GM21360 (cell line): ENCODE measurements around the gene DLGAP1.

Experiments
- ATAC-seq: cut with Tn5 transposase; IDR thresholded peaks from one replicate; pipeline ENCODE4 v1.9.1; 2021; ENCODE audit warnings: mild to moderate bottlenecking, moderate library complexity; ENCODE audit not compliant: unreplicated experiment

Gene DLGAP1

DNA sequence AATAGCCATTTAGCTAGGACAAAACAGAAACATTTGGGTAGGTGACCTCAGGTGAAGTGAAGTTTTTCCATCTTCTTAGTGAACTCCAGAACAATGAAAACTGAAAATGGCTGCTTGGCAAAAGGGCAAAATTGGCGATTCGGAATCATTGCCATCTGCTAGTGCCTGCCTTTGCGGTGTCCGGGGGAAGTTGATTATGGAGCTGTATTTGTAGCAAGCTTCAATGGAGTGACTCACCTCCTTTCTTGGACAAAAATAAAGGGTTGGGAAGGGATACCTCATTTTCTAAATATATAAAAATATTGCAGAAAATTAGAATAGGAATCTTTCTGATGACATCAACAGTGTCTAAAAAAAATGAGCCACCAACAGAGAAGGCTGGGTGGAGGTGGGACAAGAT is 544.6 kb downstream of the DLGAP1 start:
- ATAC-seq = no peak

- ATAC-seq = no peak
Observed at GRCh38 chr18:3907955-3908354, 547.2 kb downstream of the DLGAP1 start.

DNA sequence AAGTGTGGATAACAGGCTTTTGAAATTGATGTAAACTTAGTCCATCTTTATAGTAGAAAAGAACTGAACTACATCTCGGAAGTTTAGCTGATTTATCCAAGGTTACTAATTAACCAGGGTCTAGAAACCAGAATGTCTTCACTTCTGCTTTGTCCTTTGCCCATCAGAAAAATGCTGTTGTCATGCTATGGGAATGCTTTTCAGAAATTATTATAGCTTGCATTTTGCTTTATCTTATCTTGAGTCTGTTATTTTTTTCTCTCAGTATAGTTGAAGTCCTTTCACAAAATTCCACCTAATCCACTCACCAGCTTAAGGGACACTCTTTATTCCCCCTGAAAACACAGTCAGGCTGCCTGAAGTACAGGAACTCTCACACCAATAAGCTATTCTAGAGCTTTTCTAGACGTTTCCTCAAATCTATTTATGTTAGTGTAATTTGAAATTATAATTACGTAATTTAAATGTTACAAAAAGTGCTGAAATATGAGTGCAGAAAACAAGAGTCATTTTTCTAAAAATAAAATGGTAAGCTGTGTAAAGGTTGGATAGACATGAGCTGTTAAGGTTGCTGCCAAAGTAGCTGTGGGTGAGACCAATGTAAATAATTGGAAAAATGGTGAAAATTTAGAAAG is 548.9 kb downstream of the DLGAP1 start:
- ATAC-seq = no peak

DNA sequence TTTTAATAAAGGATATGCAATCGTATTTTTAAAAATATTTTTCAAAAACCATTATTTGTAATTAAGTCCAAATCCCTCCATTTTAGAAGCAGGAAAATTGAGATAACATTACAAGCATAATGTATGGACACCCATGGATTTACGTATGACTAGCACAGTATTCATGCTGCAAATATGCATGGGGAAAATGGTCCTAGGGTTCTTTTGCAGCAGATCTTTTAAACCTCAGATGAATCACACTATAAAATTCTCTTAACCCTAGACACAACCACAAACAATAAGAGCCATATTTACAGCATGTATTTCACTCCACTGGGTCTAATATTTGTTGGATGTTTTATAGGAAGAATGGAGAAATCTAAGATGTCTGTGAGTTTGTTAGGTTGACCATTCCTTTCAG is 551.8 kb downstream of the DLGAP1 start:
- no peak for ATAC-seq

DNA sequence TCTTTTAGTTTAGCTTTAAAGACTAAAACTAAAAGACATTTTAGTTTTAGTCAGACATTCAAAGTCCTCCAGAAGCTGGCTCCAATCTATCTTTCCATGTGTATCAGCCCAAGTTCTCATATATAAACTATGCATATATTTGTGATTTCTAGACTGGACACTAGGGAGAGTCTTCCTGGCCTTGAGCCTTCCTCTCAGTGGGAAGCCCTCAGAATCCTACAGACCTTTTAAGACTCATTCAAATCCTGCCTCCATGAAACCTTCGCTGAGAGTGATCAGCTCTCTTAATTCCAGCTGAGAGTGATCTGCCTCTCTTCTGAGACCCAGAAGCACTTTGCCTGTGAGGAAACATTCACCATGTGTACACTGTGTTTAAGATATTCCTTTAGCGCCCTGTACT is 552.4 kb downstream of the DLGAP1 start:
- ATAC-seq = no peak

DNA sequence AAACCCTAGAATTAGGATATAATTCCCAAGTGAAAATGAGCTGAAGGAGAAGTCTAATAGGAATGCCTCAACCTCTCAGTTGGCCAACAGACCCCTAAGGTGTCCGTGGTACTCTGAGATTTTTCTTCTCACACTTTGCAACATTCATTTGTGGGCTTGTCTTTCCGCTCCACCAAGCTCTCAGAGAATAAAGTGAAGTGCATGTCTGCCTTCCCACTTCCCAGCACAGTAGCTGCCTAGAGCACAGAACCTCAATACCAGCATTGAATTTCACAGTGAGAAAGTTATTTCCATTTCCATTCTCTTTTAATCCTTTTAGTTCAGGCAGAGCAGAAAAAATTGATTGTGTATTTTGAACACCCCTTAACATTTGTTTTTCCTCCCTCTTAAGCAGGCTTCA is 553.3 kb downstream of the DLGAP1 start:
- ATAC-seq = no peak

GRCh38 chr18:3901042-3901441 is 554.1 kb downstream of the DLGAP1 start:
- no peak for ATAC-seq

GRCh38 chr18:3900327-3900726 is 554.8 kb downstream of the DLGAP1 start:
- no peak for ATAC-seq

DNA sequence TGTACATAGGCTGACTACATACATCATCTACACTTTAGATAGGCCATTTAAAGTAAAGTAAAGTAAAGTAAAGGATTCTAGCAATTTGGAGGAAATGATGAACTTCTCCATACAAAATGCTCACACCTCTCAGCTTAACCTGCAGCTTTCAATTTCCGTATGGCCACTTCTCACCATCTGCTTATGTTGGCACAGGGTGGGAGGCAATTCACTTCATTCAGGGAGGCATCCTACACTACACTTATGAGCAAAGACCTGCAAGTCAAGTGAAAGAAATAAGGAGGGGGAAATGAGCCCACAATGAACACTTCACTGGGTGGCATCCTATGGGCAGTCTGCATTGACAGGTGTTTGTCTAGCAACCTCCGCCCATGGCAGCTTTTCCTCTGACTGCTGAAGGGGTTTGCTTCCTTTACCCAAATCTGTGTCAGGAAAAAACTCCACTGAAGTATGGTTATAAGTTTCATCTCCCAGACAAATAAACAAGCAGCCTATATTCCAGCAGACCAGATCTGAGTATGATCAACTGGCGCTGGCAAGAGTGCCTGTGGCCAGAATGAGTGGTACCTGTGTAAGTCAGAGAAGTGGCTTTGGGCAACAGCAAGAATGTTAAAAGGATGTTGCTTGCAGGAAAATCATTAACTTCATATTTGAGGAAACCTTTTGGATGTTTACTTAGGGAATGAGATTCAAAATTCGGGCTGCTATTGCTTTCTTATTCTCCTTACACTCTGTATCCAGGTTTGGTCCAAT is 556.1 kb downstream of the DLGAP1 start:
- ATAC-seq = no peak

DNA sequence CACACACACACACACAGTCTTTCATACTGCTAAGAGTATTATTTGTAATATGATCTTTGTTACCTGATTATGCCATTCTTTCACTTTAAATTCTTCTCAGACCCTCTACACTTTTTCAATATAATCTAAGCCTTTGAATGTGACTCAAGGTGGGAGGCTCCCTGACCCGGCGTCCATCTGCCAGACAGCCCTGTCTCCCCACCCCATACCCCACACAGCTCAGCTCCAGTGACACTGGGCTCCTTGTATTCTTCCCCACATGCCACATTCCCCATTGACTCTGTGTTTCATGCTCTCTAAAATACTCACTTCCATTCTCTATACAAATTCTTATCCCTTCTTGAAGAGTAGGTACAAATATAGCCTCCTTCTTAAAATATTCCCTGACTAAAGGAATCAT is 563.0 kb downstream of the DLGAP1 start:
- no peak for ATAC-seq

DNA sequence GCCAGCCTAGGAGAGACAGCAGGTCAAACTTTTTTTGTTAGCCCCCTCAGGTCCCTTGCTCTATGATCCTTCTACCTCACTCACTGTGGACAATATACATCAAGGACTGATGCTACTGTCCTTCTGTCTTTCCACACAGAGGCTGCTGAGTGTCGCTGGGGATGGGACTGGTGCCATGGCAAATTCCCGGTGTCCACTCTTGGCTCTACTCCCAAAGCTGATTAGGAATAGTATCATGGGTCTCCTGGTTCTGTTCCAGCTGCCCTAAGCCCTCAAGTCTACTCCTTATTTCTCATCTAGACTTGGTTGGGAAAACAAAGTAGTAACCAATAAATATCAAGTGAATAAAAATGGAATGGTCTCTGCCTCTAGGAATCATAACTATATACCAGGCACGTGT is 563.9 kb downstream of the DLGAP1 start:
- ATAC-seq = no peak

DNA sequence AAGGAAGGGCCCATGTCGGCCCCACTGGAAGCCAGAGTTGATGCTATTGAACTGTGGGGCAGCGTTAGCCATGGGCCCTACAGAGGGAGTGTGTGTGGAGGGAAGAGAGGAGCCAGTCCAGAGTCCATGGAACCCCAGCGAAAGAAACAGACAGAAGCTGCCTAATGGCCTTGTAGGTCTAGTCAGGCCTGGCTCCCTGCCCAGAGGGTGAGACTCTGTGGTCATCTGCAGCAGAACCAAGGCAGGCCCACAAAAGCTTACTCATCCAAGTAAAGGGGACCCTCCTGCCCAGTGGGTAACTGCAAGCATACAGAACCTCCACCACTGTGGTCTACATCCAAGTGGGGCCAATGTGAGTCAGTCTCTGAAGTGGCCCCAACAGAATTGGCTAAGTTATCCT is 565.3 kb downstream of the DLGAP1 start:
- ATAC-seq = no peak

DNA sequence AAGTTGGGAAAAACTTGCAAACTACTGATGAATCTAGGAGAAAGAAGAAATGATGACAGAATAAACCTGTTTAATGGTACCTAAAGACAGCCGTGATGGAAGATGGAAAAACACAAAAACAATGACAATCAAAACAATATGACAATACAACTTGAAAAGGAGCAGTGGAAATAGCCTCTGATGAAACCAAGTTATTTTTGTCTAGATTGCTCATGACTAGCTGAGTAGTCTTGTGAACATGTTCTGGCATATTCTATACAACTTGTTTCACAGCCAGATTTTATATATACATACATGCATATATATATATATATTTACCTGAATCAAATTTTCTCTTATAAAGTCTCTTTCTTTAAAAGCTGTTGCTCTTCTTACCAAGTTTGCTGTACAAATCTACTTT is 566.0 kb downstream of the DLGAP1 start:
- no peak for ATAC-seq

DNA sequence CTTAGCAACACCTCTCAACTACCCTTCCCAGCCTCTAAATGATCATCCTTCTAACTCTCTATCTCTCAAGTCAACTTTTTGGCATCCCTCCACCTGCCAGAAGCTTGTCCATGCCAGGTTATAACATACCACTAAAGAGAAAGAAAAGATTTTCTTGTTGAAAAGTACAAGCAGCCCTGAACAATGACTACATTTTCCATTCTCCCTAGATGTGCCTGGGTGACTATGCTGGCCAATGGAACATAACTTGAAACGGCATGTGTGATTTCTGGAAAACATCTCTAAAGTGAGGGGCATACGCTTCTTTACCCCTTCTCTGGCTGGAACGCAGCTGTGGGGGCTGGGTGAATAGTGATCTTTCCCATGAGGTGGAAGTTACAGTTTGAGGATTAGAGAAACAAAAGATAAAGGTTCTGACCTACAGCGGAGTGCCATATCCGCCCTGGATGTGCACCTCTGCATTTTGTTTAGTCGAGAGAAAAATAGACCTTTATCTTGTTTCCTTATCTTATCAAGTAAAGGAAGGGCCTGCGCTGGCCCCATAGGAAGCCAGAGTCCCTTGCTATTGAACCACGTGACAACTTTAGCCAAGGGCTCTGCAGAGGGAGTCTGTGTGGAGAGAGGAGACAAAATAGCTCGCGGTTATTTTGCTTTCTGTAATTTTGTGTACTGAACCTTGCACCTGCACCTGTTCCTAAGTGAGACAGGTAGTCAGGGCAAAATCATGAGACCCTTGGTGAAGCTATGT is 568.4 kb downstream of the DLGAP1 start:
- no peak for ATAC-seq

DNA sequence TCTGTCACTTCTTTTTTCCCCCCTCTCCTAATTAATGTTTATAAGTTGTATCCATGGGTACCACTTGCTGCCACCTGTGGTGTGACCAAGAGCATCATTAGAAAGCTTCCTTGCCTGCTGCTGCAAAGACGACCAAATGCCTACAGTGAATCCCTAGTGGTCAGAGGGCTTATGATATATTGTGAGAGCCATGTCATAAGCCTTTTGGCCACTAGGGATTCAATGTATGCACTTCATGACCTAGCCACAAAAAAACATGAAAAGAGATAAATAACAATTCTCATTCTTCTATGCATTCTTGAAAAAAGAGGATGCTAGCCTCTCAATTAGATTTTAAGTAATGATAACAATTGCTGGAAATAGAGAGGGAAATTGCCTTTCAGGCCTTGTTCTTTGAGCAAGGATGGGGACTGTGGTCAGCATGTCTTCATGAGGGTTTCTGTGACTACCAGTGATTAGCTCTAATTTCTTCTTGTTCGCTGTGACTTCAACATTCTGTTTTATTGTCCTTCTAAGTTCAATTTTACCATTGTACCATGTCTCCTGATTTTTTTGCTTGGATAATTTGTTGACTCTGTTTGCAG is 569.8 kb downstream of the DLGAP1 start:
- peak; percentile 63 for ATAC-seq

GRCh38 chr18:3879836-3880120 is 575.3 kb downstream of the DLGAP1 start:
- no peak for ATAC-seq

DNA sequence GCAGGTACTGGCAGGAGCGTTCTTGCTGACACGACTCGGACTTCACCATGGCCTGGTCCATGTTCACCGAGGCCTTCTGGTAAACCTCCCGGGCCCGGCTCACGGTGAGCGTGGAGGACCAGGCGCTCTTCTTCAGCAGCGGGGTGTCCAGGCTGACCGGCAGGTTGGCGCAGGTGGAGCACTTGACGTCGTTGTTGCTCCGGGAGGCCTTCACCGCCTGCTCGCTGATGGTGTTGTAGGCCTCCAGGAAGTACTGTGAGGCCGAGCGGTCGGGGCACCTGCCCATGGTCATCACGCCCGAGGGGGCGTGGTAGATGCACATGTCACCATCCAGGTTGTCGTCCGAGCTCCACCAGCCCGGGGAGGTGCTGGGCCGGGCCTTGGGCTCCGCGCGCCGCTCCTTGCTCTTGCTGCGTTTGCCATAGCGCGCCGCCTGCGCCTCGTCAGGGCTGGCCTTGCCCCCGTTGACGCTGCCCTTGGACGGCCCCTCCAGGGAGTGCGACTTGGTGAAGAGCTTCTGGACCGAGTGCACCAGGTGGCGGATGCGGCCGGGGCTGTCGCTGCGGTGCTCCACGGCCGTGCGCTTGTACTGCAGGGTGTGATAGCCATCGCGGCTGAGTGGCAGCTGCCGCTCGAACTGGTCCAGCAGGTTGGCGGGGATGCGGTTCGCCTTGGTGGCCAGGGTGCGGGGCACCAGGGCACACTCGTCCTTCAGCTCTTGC is 575.8 kb downstream of the DLGAP1 start:
- ATAC-seq = no peak

DNA sequence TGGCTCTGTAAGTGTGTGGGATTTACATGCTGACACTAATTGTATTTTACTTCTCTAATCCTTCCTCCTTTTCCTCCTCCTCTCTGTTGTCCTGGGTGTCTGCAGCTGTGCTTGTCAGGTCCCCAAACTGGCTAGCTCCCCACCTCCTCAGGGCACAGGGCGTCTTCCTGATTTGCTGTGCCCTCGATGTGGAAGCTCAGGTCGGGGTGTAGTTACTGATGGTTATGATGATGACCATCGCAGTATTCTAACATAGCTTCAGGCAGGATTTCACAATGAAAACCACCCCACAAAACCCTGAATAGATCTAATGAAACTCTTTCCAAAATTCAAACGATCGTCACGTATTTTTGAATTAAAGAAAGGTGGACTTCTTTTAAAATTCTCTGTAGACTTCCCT is 576.7 kb downstream of the DLGAP1 start:
- no peak for ATAC-seq

DNA sequence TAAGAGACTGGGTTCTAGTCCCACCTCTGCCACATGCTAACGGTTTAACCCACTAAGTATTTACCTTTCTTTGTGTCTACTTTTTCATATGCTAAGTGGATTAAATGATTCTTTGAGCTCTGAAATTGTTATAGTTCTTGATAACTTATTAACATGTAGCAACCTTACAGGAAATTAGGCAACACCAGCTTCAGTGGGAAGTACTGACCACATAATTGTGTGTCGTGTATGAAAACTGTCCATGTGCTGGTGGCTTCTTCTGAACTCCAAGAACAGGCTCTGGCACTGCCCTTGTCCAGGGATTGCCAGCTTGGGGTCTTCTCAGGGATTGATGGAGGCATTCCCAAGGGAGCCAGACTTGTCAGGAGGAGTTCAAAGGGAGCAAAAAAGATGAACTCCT is 577.4 kb downstream of the DLGAP1 start:
- no peak for ATAC-seq

DNA sequence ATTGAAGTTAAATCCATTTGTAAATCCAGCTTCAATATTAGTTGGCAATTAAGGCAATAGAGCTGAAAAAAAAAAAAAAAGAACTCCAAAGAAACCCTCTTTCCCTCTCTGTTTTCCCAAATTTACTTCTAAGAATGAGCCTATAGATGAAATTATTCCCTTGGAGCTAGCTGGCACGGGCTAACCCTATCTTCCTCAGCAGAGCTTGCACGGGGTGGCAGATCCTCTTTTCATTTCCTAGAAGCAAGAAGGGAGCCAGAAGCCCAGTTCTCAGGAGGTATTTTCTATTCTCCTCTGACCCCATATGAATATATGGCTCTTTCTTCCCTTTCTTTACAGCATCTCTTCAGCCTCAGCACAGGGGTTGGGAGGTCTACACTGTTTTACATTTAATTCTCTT is 579.1 kb downstream of the DLGAP1 start:
- ATAC-seq = no peak

DNA sequence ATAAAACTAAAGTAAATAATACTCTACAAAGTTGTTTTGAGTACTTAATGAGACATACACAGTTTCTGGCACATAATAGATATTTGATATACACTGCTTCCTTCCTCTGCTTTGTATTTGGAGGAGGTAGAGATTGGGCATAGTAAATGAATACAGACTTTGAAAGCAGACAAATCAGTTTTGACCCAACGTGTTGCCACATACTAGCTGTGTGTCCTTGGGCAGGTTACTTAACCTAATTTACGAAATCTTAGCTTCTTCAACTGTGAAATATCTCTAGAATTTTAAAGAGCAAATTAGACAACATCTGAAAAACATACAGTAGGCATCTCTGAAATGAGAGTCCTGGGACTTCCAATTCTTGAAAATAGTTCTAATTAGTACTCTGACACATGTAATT is 579.7 kb downstream of the DLGAP1 start:
- no peak for ATAC-seq
